Colon (tissue), 2 donors: ENCODE results near the gene NFKBIB.
A peak's percentile ranks its signal among the peaks of the same experiment; 100 is the strongest.
"Not testable (repeated sequence)": the region's sequence is repeated elsewhere in the genome, so short reads cannot be mapped to it uniquely, and the experiment has no call there.

Experiments
- FAIRE-seq: peaks from 2 replicates; lab custom pipeline; 2012; peaks lifted over from hg19 to GRCh38; lab: Jason Lieb, UNC
- donor health status: control.
- donor health status: control.

The NFKBIB gene

DNA sequence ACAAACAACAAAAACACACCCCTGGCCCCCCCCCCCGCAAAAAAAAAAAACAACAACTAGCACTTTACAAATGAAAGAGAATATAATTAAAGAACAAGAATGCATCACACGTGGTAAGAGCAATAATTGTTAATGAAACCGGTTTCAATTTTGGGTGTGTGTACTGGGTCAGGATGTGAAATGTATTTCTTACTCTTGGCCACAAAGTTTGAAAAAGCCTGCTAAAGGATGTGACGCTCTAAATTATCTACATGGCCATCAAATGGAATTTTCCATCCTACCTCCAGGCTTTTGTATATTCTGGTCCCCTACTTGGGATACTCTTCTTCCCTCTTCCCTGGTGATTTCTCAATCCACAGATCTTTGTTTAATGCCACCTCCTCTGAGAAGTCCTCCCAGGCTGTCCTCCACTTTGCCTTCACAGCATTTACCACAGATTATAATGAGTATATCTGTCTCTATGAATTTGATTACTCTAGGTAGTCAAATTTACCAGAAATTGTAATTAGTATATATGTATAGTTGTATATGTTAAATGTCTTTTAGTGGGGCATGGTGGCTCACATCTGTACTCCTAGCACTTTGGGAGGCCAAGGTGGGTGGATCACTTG lies 28.7 kb downstream of the NFKBIB start:
- FAIRE-seq, result no peak

DNA sequence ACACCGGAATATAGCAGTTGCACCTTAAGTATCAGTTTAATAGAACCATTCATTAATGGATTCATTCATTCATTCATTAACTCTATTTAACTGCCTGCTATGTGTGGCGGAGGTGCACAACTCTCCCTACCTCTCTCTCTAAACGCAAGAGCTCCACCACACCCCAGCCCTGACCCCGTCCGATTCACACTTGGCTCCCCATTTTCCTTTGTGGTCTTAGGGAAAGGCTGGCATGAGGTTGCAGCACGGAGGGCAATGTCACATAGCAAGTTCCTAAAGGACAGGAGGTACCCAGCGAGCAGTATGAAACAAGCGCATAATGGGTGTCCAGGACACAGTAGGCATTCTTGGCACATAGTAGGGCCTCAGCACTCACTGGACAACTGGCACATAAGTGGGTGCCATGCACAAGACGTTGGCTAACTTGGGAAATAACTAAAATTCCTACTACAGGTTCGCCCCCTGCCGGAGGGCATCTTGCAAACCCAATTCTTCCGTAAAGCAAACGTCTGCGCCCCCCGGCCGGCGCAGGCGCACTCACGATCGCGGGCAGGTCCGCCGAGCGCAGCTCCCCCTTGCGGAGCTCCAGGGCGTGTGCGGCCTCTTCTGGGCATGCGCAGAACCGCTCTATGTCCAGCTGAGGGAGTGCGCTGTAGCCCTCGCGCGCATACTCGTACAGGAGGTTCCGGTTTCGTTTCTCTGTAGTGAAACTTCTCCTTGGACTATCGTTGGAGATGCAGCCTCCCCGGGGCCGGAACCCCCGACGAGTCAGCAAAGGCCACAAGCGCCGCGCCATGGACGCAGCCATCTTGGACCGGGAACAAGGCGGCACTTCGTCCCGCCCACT lies 30.4 kb downstream of the NFKBIB start, which contains the start of gene SARS2:
SARS2 (minus strand) TSS at position 835 of the 847 bp plus-strand sequence; CDS start at position 808, 27 bp downstream.
- FAIRE-seq, result no peak

DNA sequence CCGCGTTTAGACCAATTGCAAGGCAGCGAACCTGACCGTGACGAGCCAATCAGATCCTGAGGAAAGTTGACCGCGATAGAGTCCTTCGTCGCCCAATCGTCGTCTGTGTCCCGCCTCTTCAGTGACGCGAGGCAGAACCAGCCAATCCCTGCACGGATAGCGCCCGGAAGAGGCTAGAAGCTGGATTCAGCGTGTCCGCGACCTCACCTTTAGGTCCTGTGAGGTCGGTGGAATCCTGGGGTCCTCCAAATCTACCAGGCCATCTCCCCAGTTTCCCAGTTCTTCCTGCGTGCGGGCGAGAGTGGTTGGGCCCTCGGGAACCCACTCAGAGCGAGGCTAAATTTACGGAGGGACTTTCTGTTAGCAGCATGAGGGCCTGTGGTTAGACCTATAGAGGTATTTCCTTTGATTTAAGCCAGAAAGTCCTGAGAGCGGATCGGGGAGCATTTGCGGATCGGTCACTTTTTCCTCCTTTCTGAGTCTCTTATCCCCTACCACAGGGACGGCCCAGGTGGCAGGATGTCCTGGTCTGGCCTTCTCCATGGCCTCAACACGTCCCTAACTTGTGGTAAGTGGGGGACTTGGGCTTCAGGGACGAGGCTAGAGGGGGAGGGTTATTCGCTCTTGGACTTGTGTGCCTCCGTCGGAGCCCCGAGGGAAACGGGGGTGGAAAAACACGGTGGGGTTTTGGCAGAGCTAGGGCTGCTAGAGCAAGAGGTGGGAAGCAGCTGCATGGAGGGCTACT lies 31.2 kb downstream of the NFKBIB start, which contains the start of gene MRPS12:
MRPS12 (plus strand) TSS at position 169 of the 745 bp plus-strand sequence; CDS start at position 520, 351 bp downstream.
- peak; percentile 18 for FAIRE-seq

DNA sequence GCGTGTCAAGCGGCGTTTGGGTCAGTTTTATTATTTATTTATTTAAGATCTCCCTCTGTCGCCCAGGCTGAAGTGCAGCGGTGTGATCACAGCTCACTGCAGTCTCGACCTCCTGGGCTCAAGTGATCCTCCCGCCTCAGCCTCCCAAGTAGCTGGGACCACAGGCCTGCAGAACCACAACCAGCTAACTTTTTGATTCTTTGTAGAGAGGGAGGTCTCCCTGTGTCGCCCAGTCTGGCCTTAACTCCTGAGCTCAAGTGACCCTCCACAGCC lies 31.7 kb downstream of the NFKBIB start:
- no peak for FAIRE-seq

DNA sequence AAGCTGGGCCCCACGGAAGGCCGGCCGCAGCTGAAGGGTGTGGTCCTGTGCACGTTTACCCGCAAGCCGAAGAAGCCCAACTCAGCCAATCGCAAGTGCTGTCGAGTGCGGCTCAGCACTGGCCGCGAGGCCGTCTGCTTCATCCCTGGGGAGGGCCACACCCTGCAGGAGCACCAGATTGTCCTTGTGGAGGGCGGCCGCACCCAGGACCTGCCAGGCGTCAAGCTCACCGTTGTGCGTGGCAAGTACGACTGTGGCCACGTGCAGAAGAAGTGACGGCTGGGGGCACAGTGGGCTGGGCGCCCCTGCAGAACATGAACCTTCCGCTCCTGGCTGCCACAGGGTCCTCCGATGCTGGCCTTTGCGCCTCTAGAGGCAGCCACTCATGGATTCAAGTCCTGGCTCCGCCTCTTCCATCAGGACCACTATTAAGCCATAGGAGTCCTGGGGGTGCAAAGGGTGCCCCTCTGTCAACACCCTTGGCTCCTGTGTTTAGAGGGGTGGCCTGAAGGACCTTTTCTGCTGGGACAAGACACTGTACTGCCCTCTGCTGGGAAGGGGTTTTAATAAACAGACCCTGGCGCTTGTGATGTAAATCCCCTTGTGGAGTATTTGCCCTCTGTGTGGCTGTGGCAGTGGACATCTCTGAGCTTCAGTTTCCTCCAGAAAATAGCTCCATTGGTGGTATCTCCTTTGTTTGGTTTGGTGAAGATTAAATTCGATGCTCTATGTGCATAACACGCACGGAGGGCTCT lies 32.8 kb downstream of the NFKBIB start:
- no peak for FAIRE-seq

DNA sequence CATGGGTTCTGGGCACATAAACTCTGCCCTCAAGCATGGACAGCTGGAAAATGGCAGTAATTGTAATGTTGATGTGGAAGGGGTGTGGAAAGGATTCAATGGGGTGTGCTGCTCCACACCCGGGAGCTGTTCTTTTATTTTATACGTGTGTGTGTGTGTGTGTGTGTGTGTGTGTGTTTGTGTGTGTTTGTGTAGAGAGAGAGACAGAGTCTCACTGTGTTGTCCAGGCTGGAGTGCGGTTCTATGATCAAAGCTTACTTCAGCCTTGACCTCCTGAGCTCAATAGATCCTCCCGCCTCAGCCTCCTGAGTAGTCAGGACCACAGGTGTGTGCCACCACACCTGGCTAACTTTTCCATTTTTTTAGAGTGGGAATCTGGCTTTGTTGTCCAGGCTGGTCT lies 33.8 kb downstream of the NFKBIB start:
- no peak for FAIRE-seq

DNA sequence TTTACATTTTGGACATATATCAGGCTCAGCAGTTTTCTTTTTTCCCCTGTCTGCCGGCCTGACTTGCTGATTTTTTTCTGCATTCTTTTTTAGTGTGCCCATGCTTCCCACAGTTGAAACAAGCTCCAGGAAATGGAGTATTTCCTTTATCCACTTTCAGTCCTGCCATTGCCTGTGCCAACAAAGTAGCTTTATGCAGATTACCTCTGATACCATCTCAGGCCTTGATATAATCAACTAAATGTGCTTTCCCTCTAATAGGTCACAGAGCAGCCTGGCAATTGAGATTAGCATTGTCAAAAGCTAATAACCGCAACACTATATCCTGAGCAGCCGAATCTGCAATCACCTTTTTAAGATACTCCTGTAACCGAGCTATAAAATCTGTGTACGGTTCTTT lies 40.2 kb downstream of the NFKBIB start:
- no peak for FAIRE-seq

DNA sequence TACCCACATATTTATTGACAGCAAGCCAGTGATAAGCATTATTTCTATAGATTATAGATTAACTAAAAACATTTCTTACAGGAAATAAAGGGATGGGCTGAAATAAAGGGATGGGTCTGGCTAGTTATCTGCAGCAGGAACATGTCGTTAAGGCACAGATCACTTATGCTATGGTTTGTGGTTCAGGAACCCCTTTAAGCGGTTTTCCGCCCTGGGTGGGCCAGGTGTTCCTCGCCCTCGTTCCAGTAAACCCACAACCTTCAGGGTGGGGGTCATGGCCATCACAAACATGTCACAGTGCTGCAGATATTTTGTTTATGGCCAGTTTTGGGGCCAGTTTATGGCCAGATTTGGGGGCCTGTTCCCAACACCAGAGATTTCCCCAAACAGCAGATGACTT lies 41.7 kb downstream of the NFKBIB start:
- FAIRE-seq, result not testable (repeated sequence)

DNA sequence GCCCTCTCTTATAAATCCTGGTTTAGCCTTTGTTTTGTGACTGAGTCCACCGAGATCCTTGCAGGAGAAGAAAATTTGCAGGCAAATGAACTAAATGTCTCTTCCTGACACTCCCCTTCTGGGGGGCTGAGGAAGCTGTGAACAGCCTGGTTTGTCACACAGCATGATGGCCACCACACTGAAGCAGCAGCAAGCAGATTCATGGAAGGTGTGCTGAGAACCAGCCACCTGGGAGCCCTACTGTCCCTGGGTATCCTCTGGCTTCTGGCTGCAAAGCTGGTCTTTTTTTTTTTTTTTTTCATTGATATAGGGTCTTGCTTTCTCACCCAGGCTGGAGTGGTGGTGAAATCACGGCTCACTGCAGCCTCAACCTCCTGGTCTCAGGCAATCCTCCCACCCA lies 42.2 kb downstream of the NFKBIB start:
- no peak for FAIRE-seq

DNA sequence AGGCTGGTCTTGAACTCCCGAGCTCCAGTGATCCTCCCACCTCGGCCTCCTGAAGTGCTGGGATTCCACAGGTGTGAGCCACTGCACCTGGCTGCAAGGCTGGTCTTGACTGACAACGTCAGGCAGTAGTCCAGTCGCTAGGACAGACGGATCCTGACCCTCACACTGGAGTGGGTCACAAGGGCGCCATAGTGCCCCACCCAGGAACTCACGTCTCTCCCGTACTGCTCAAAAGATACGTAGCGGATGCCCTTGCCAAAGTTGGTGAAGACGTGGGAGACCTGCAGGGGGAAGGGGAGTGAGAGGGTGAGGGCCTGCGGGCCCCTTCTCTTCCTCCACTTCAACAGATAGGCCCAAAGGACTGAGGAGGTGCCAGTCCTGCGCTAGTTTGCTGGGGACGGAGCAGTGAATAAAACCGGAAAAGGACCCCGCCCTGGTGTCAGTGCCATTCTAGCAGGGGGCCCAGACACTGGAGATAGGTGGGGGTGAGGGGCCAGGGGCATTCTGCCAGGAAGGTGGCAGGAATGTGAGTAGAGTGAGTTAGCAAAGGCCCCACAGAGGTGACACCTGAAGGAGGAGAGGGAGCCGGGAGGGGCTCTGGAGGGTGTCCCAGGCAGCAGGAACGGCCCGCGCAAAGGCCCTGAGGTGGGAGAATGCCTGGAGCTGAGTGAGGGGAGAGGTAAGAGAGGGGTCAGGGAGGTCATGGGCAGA lies 42.9 kb downstream of the NFKBIB start:
- no peak for FAIRE-seq

DNA sequence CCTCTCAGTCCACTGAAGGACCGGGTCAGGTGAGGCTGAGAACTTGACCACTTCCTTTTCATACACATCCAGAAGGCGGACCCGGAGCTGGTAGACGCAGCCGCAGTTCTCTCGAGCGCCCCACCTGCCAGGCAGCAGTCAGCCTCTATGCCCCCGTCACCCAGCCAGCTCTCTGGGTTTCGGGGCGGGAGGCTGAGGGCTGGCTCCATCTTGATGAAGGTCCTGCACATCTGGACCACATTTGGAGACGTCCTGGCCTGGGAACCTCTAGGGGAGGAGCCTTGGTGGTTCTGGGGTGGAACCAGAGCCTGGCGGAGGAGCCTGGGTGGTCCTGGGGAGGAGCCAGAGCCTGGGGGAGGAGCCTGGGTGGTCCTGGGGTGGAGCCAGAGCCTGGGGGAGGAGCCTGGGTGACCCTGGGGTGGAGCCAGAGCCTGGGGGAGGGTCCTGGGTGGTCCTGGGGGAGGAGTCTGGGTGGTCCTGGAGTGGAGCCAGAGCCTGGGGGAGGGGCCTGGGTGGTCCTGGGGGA lies 45.3 kb downstream of the NFKBIB start:
- FAIRE-seq, result no peak

DNA sequence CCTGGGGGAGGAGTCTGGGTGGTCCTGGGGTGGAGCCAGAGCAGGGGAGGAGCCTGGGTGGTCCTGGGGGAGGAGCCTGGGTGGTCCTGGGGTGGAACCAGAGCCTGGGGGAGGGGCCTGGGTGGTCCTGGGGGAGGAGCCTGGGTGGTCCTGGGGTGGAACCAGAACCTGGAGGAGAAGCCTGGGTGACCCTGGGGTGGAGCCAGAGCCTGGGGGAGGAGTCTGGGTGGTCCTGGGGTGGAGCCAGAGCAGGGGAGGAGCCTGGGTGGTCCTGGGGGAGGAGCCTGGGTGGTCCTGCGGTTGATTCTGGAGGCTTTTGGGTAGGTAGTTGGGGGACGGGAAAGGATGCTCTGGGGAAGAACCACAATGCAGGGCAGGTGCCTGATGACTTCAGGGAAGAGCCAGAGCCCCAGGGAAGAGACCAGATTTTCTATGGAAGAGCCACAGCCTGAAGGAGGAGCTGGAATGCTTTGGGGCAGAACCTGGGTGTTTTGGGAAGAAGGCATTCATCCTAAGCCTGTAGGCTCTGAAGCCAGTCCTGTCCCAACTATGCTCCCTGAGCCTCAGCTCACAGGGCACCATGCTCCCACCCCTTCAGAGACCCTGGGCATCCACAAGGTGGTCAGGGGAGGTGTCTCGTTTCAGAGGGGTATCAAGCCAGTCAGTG lies 45.9 kb downstream of the NFKBIB start:
- FAIRE-seq, result no peak

DNA sequence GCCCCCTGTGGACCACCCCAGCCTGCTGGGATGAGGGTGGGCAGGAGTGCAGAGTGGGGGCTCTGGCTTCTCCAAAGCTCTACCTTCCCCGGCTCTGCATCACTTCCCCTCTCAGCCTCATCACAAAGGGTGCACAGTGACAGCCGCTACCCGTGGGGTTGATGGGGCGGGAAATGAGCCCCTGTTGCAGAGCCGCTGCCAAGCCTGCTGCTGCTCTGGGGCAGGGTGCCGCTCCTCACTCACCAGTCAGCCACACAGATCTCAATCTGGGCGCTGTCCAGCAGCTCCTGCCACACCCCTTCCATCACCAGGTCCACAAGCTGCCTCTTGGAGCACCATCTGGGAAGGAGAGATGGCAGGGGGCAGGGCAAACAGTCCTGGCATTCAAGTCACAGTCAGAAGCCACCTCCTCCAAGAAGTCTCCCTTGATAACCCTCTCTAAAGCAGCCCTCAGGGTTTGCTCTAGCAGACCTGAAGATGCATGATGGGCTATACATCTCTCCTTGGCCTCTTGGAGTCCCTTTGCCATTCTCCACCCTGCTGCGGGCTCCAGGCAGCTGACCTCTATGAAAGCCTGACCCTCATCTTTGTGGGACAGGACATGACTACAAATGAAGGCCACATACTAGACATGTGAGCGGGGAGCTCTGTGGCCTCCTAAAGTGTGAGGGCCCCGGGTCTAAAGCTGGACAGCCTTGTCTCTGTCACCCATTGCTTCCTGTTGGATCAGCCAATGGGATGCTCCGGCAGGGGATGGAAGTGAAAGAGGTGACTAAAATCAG lies 46.7 kb downstream of the NFKBIB start:
- no peak for FAIRE-seq

DNA sequence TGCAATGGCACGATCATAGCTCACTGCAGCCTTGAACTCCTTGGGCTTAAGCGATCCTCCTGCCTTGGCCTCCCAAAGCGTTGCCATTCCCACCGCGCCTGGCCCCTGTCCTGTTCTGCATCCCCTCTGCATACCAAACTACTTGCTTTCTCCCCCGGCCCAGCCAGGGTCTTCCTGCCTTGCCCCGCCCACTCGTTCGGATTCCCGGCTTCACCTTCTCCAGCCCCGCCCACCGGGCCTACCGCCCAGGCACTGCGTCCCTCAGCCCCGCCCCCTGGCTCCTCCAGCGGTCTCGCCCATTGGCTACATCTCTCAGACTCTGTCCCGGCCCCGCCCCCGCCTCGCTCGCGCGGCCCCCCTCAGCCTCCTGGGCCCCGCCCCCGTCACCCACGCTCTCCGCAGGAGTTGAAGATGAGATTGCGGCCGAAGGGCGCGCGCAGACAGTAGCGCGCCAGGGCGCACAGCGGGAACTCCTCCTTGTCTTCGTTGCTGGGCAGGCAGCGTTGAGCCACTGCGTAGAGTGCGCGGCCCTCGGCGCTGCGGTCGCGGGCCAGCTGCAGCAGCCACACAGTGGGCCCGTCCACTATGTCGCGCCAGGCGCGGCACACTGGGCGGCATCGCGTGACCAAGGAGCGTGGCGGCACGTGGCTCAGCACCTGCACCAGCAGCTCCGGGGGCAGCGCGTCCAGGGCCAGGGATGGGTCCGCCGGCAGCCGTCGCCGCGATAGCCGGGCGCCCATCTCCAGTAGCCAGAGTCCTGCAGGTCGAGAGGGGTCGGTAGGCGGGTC lies 50.0 kb downstream of the NFKBIB start:
- FAIRE-seq, result no peak

DNA sequence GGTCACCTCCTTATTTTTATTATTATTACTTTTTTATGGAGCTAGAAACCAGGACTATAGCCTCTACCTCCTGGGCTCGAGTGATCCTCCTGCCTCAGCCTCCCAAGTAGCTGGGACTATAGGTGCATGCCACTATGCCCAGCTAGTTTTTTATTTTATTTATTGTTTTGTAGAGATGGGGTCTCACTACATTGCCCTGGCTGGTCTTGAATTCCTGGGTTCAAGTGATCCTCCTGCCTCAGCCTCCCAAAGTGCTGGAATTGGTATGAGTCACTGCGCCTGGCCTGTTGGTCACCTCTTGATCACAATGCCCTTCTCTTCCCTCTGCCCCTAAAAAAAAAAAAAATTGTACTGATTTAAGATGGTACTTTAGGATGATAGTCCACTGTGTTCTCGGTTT lies 51.4 kb downstream of the NFKBIB start:
- no peak for FAIRE-seq

DNA sequence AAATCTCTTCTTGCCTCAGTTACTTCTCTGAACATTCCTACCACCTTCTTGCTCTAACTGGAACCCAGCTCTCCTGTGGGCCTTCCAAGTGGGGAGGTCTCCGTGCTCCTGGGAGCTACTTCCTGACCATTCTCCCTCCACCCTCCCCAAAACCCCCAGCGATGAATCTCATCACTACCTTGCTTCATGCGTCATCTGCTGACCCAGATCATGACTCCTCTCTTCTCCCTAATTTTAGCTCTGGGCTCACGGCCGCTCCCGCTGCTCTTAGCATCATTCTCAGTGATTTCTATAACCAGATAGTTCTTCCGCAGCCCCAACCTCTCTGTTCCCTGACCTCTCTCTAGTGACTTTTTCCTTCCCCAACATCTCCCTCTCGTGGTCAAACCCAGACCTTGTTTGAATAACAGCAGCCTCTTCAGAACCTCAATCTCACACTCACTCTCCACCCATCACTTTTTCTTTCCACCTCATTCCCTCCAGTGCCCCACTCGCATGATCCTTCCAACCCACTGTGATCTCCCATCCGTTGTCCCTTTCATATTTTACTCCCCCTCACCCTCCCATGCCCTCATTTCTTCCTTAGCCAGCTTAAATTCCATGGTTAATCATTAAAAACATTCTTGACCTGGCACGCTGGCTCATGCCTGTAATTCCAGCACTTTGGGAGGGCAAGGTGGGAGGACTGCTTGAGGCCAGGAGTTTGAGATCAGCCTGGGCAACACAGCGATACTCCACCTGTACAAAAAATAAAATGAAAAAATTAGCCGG lies 52.8 kb downstream of the NFKBIB start:
- FAIRE-seq, result no peak

DNA sequence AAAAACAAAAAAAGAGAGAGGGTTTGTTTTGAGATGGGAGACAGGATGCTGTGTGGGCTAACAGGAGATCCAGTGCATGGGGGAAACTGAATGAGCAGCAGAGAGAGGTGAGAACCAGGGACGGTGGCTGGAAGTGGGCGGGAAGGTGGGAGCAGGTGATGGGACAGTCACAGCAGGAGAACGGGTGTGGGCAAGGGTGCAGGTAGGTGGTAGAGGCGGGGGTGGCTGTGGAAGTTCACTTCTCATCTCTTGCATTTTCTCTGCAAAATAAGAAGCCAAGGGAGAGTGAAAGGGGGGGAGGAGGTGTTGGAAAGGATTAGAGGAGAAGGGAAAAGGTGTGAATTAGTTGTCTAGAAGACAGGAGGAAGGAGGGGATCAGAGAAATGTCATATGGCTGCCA lies 53.9 kb downstream of the NFKBIB start:
- no peak for FAIRE-seq

DNA sequence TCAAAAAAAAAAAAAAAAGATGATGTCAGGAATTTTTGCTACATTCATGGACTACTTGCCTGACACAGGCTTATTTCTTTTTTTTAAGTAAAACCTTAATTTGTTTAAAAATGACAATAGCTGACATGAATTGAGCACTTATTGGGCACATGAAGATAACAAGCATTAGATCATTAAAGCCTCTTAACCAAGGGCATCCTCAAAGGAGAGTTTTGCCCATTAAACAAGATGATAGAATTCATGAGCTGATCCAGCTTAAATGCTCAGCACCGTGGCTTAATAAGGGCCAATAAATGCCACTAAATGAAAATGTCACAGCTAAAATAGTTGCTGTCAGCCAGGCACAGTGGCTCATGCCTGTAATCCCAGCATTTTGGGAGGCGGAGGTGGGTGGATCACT lies 56.5 kb downstream of the NFKBIB start:
- FAIRE-seq, result no peak
